Esophagus muscularis mucosa (tissue), 3 donors: Measurements from ENCODE around the gene SPAG16.

Source experiments
- POLR2A ChIP-seq: fragments of 450-650 bp; IDR thresholded peaks from one replicate; pipeline ENCODE4 v1.6.1; 2017; ENCODE audit warnings: antibody characterized with exemption, moderate library complexity, mild to moderate bottlenecking, low read depth
- TF ChIP-seq, protein P1 (sequence below), 3 experiments: fragments of 200-600 bp in 2 of 3; fragments of 450-650 bp in 1 of 3; sonication (generic) in 2 of 3; IDR thresholded peaks; one replicate each; pipeline ENCODE4 v1.5.1; 2017 to 2019; ENCODE audit warnings: antibody characterized with exemption in 3 of 3, mild to moderate bottlenecking in 2 of 3, moderate library complexity in 1 of 3

- TF ChIP-seq, protein P1, sequence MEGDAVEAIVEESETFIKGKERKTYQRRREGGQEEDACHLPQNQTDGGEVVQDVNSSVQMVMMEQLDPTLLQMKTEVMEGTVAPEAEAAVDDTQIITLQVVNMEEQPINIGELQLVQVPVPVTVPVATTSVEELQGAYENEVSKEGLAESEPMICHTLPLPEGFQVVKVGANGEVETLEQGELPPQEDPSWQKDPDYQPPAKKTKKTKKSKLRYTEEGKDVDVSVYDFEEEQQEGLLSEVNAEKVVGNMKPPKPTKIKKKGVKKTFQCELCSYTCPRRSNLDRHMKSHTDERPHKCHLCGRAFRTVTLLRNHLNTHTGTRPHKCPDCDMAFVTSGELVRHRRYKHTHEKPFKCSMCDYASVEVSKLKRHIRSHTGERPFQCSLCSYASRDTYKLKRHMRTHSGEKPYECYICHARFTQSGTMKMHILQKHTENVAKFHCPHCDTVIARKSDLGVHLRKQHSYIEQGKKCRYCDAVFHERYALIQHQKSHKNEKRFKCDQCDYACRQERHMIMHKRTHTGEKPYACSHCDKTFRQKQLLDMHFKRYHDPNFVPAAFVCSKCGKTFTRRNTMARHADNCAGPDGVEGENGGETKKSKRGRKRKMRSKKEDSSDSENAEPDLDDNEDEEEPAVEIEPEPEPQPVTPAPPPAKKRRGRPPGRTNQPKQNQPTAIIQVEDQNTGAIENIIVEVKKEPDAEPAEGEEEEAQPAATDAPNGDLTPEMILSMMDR (IDR thresholded peaks at IDR 0.05) = no peak
- TF ChIP-seq POLR2A = no peak
Observed at GRCh38 chr2:214158851-214159250, 874.6 kb downstream of the SPAG16 start.
